NCI-H2171 treated with DMSO at 0.1 percent for 48 hours (cell line): ENCODE results near the gene SRBD1.

Source experiments
- DNase-seq: peaks from one replicate; lab custom pipeline; 2025; lab: John Stamatoyannopoulos, UW

SRBD1 gene

DNA sequence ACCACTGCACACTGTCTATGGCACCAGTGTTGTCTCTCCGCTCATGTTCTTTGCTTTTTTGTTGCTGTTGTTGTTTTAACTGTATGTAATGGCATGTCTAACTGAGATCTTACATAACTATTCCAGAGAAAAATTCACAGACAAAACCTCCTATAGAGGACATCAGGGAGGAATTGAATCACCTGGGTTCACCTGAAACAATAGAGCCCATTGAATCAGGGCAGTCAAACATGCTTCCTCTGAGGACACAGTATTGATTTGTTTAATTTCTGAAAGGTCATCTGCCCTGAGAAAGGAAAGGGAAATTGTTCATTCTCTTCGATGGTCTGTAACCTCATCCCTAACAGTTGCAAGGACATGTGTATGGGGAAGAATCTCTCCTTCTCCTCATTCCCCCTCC is 237.5 kb downstream of the SRBD1 start:
- no peak for DNase-seq

- no peak for DNase-seq
These were observed 240.7 kb downstream of the SRBD1 start for GRCh38 chr2:45370369-45370768.

- DNase-seq, result no peak
These were observed 242.3 kb downstream of the SRBD1 start for GRCh38 chr2:45368792-45369191.

GRCh38 chr2:45361666-45362065 is 249.4 kb downstream of the SRBD1 start:
- DNase-seq, result no peak

- no peak for DNase-seq
These were observed 256.3 kb downstream of the SRBD1 start for GRCh38 chr2:45354776-45355175.

DNA sequence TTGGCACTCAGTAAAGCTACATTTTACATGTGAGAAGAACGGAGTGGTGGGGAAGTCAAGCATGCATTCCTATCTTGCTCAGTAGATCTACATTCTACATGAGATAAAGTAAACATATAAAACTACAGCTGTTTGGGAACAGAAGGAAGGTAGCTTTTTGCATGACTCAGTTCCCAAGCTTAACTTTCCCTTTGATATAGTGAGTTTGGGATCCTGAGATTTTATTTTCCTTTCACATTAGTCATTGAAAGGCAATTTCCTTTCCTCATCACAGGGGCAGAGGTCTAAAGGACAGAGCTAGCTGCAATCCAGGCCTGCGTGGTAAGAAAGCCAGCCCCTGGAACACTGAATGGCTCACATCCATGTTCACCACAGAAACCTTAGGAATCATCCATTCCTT is 257.2 kb downstream of the SRBD1 start:
- DNase-seq, result no peak

- DNase-seq, result no peak
These were observed 258.6 kb downstream of the SRBD1 start for GRCh38 chr2:45352506-45352905.

DNA sequence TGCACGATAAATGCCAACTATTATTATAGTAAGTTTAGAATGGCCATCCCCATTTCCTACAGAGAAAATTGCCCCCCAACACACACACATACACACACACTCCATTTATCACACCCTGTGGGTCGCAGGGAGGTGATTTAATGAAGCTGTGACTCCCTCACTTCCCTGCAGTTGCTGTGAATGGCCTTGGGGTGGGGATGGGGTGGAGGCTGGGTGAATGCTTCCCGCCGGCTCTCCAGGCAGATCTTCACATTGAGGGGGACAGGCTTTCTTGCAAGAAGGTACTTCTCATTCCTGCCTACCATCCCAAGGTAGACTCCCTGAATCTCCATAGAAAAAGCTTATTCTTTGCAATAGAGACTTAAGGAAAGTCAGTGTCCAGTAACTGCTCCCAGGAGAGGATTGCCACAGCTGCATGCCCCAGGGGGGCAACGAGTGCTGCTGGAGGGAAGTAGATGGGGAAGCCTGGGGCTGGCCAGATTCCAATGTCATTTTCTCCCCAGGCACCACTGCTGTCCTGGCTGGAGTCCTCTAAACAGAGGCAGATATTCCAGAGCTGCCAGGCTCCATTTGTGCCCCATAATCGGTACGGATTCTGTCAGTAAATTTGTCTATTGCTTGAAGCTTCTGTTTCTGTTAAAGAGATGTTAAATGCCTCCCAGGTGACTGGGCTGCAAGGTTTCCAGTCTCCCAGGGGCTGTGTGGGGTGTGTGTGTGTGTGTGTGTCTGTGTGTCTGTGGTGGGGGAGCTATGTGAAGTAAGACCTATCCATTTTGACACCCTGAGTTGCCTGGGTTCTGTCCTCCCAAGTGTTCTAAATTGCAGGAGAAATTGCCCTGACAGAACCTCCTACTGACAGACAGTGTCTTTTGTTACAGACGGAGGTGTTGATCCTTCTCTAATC is 265.5 kb downstream of the SRBD1 start:
- no peak for DNase-seq

DNA sequence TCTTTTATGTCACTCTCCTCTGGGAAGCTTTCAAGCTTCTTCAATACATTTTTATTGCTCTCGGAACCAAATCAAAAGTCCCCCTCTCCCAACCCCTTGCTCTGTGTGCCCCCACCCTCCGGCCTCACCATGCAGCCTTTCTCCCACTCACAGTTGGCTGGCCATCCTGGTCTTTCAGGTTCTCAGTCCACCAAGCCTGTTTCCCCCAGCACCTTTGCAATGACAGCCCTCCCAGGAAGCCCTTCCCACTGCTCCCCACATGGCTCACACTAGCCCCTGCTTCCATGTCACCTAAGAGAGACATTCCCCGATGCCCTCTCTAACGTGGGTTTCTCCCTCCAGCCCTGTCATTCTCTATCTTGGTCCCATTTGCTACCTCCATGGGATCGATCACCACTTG is 266.6 kb downstream of the SRBD1 start:
- no peak for DNase-seq

- no peak for DNase-seq
These were observed 267.0 kb downstream of the SRBD1 start for GRCh38 chr2:45344071-45344470.

DNA sequence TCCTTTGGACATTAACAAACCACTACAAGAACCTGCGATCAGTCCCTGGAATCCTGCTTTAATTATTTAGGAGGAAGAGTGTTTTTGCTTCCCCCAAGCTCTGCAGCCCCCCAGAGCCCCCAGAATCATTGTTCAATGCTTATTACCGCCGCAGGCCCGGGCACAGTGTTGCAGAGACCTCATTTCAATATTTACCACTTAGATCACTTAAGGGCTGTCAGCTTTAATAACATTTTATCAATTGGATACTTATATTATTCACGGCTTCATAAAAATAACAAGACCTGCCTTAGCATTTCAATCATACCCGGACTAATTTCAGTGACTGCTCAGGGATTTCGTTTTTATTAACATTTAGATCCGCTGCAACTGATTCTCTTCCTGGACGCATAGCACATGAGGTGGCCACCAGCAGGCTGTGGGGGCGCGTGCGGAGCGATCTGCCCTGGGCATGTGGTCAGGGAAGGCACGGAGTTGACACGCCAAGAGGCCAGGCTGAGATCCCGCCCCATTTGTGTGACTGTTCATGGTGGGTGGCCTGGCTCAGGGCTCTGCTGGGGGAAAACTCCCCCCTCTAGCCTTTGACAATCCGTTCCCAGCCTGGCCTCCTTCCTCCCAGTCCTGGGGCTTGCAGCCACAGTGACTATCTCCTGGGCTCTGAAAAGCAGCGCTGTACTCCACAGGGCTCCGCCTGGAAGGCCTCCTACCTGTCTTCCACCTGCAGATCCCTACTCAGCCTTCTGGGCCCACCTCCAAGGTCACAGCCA is 267.6 kb downstream of the SRBD1 start:
- no peak for DNase-seq

DNA sequence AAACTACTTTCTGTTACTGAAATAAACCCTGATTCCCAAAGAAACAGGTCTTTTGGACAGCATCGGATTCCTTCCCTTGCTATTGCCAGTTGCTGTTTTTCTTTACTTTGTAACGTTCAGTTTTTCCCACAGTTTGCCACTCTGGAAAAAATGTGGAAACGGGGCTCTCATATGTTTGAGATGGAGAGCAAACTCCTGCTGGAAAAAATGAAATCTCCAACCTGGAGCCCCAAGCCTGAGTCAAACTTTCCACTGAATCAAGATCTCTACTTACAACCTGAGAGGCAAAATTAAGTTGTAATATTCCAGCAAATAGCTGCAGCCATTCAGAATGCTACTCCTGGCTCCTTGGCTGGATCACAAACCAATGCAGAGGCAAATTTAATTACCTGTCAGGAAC is 270.7 kb downstream of the SRBD1 start:
- no peak for DNase-seq

- no peak for DNase-seq
These were observed 271.8 kb downstream of the SRBD1 start for GRCh38 chr2:45339253-45339652.
